Activated naive CD4-positive, alpha-beta T cell treated with anti-CD3 and anti-CD28 coated beads, Interleukin-2, amount 50 U/mL, for 72 hours (primary cell): ENCODE measurements around the gene FRMD4B. TPM values are rescaled to one million over a fixed set of nuclear protein-coding genes. Genes with fewer than 3 reads are reported as not detected.
A peak's percentile ranks its signal among the peaks of the same experiment; 100 is the strongest.
"Not testable (repeated sequence)": the region's sequence is repeated elsewhere in the genome, so short reads cannot be mapped to it uniquely, and the experiment has no call there.

Experiments used
- ATAC-seq, 2 donors: fragments of 150-1000 bp; cut with Tn5 transposase; 2 replicates each; pipeline ENCODE4 v1.10.0; 2021; ENCODE audit warnings: mild to moderate bottlenecking in 2 of 2, moderate library complexity in 2 of 2
- DNase-seq, 2 donors: peaks; one replicate each; pipeline ENCODE4 v3.0.0; 2021 to 2022; ENCODE audit warnings: low spot score in 2 of 2
- H3K27ac Mint-ChIP-seq, 2 donors: one replicate each; pipeline ENCODE4 v1.8.0; 2022; ENCODE audit warnings: mild to moderate bottlenecking in 2 of 2, mixed read lengths in 2 of 2
- H3K36me3 Mint-ChIP-seq, 2 donors: one replicate each; pipeline ENCODE4 v1.8.0; 2022; ENCODE audit warnings: mixed read lengths in 2 of 2
- H3K9me3 Mint-ChIP-seq, 2 donors: one replicate each; pipeline ENCODE4 v1.8.0; 2022; ENCODE audit warnings: mixed read lengths in 2 of 2
- total RNA-seq, 2 donors: library from RNA; stranded (reverse); gene quantifications; one replicate each; pipeline ENCODE4 v1.2.3, GENCODE V29; 2022

Gene FRMD4B
- total RNA-seq, 2 donors from 2014 or later, result 1.7 to 34.5 TPM

DNA sequence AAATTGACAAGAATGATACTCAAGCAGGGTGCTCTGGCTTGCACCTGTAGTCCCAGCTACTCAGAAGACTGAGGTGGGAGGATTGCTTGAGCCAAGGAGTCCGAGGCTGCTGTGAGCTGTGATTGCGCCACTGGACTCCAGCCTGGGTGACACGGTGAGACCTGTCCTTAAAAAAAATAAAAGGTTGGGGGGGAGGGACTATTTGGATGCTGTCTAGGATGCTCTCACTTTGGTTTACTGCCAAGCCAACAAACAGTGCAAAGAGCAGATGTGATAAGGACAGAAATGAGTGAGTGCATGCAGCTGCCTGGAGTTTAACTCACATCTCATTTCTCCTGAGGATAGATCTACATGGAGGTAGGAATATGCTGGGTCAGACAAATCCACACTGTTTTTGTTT is 130.0 kb downstream of the FRMD4B start:
- H3K9me3 Mint-ChIP-seq, result no peaks in the 10 kb centered on the region
- ATAC-seq (no peak), DNase-seq (no peak)
- H3K36me3 Mint-ChIP-seq, result no peaks in the 10 kb centered on the region
- H3K27ac Mint-ChIP-seq, result no peak overlapping the region

DNA sequence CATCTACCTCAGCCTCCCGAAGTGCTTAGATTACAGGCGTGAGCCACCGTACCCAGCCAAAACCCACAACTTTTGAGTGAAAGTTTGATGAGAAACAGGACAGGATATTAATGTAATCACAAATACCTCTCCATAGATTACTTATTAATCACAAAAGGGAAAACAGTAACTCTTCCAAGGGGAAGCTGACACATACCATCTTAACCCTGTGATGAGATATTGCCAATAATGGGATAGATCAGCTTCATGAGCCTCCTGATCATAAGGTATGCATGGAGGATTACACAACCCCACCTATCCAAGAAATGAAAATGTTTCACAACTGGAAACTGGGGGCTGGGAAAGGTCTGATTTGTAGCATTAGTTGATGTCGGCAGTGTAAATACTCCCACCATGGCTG is 131.5 kb downstream of the FRMD4B start:
- no peak overlapping the region for H3K27ac Mint-ChIP-seq
- H3K36me3 Mint-ChIP-seq, result no peaks in the 10 kb centered on the region
- DNase-seq, result no peak
- no peaks in the 10 kb centered on the region for H3K9me3 Mint-ChIP-seq
- no peak for ATAC-seq

DNA sequence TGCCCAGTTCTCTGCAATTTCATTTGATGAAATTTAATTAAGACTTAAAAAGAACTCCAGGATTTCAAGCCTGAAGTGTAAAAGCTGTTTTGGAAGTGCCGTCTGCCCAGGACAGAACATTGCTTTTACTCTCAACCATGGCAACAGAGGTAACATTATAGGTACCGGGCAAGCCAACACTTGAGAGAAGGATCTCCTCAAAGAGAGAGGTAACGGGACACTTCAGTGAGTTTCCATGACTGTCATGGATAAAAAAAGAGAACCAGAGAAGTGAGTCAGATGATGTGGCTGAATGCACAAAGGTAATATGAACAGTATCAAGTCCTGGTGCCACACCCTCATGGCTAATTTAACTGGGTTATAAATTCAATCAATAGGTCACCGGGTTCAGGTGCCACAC is 133.3 kb downstream of the FRMD4B start:
- no peak for DNase-seq
- H3K9me3 Mint-ChIP-seq, result no peaks in the 10 kb centered on the region
- H3K36me3 Mint-ChIP-seq, result no peaks in the 10 kb centered on the region
- H3K27ac Mint-ChIP-seq, result no peak overlapping the region
- ATAC-seq, result no peak

DNA sequence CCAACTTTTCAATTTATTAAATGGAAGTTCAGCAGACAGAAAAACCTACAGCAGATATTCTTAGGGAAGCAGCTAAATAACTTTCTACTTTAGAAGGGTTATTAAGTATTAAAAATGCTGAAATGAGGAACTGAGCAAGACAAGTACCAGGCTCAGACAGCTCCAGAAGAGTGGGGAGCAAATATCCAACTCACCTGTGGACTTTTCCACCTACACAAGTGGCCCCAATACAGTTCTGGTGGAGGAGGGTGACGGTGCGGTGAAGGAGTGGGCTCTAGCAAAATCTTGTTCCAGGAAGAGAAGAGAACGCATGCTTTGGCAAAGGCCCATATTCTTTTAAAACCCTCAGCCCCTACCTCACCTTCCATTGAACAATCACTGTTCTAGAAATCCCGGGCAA is 133.7 kb downstream of the FRMD4B start:
- H3K9me3 Mint-ChIP-seq, result no peaks in the 10 kb centered on the region
- ATAC-seq (no peak), DNase-seq (no peak)
- H3K36me3 Mint-ChIP-seq, result no peaks in the 10 kb centered on the region
- no peak overlapping the region for H3K27ac Mint-ChIP-seq

DNA sequence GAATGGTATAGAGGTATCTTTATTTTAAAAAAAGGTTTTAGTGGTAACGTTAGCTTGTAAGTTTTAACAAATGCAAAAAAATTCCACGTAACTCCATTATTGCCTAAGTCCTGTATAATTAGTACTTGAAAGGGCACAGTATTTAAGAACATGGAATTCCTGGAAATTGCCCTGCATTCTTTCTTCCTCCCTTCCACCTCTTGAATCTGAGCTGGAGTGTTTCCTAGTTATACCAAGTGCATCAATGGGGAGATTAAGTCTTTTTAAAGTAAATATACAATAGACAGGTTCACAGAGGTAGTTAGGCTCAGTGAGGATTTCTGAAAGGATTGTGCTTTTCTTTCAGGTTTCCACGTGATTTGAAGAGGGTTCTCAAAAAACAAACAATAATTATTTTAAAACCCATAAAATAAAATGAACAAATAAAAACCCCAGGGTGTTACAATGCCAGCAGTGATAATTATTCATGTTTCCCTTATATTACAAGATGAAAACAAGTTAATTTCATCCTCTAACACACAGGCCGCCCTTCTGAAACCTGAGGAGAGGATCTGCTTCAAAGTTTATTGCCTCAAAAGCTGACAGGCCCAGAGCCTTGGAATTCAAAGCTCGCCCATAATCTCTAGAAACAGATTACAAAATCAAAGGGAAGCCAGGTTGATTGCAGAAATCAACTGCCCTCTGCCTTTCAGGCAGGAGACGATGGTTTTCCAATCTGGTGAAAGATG is 134.6 kb downstream of the FRMD4B start:
- no peak overlapping the region for H3K27ac Mint-ChIP-seq
- H3K36me3 Mint-ChIP-seq, result no peaks in the 10 kb centered on the region
- DNase-seq (no peak), ATAC-seq (no peak)
- no peaks in the 10 kb centered on the region for H3K9me3 Mint-ChIP-seq

DNA sequence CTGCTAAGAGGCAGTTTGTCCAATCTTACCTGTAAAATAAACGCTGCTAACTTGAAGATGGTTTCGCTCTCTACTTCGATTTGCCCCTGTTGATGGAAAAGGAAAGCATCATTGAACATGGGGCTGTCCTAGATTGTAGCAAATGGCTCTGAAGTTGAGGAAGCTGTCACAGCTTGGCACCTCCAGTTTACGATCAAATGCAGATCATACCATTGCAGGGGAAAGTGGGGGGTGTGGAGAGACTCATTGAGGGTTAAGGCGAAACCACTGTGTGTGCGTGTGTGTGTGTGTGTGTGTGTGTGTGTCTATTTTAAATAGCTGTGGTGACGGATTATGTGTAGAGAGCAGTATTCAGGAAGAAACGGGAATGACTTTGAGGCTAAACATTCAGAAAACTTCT is 135.9 kb downstream of the FRMD4B start:
- ATAC-seq (peak; percentile 41 to 64), DNase-seq (no peak)
- Mint-ChIP-seq H3K9me3 (no peaks in the 10 kb centered on the region), H3K36me3 (no peaks in the 10 kb centered on the region), H3K27ac (no peak overlapping the region)

DNA sequence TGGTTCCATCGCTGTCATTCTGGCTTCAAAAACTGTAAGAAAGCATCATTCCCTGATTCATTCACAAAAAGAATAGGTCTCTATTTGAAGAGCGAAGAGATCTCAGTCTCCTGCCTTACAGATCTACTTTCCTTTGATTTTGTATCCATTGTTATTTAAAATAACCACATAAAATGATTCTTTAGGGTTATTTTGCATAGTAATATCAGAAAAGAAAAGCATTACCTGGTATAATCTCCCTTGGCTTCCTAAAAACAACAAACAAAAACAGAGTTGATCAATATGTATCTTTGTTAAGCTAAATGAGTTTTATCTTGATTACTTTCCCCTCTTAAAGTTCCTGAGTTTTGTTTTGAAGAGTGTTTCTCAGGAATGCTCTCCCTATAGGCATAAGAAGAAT is 136.9 kb downstream of the FRMD4B start:
- Mint-ChIP-seq H3K9me3 (no peaks in the 10 kb centered on the region), H3K27ac (peak overlapping the region in 1 of 2 donors; percentile 34), H3K36me3 (no peaks in the 10 kb centered on the region)
- ATAC-seq, result no peak
- DNase-seq, result no peak

DNA sequence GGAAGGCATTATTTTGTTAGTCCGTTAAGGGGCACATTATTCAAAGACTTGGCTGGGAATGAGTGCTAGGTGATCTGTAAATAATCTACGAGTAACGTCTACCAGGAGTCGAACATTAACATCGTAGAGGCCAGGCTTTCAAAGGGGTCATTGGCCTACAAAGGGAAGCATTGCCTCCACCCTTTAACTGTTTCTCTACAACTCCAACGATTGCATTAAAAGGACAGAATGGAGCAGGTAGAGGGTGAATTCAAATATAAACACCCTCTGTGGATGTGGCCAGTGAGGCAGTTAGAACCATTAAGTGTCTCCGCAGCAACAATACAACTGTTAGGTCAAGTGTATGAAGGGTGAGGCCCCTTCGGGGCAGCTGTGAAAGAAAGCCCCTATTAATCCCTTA is 137.5 kb downstream of the FRMD4B start:
- DNase-seq (no peak), ATAC-seq (no peak)
- no peaks in the 10 kb centered on the region for H3K36me3 Mint-ChIP-seq
- H3K9me3 Mint-ChIP-seq, result no peaks in the 10 kb centered on the region
- H3K27ac Mint-ChIP-seq, result no peak overlapping the region

DNA sequence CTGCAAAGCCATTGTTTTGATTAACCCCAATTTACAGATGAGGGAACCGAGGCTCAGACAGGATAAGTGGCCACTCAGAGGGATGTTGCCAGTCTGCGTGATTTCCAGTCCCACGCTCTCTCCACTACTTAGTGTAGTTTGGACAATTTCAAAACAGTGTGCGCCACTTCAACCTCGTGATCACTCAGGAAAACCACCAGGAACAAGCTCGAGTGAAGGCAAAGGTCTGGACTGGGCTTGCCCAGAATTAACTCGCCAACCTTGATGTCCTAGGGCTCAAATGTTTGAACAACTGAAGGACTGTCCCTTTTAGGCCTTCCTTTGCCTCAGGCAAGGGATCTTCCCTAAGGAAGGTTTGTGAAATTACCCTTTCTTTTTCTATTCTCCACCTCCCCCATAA is 139.3 kb downstream of the FRMD4B start:
- H3K27ac Mint-ChIP-seq, result no peak overlapping the region
- no peaks in the 10 kb centered on the region for H3K9me3 Mint-ChIP-seq
- ATAC-seq (no peak), DNase-seq (no peak)
- no peaks in the 10 kb centered on the region for H3K36me3 Mint-ChIP-seq

DNA sequence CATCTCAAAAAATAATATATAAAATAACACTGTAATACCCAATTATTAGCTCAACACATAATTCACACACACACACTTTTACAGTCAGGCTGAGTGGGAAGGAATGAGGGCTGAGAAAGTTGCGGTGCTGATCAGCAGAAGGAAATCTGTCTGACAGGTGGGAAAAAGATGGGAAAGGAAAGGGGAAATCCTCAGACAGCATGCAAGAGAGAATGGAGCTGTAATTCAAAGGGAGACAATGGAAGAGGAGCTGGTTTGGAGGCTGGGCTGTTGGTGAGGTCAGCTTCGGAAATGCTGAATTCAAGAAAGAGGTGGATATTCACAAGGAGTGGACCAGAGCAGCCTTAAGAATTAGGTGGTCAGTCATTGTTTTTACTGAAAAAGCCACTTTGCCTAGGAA is 141.8 kb downstream of the FRMD4B start:
- no peaks in the 10 kb centered on the region for H3K9me3 Mint-ChIP-seq
- no peak overlapping the region for H3K27ac Mint-ChIP-seq
- no peak for ATAC-seq
- no peaks in the 10 kb centered on the region for H3K36me3 Mint-ChIP-seq
- DNase-seq, result no peak

DNA sequence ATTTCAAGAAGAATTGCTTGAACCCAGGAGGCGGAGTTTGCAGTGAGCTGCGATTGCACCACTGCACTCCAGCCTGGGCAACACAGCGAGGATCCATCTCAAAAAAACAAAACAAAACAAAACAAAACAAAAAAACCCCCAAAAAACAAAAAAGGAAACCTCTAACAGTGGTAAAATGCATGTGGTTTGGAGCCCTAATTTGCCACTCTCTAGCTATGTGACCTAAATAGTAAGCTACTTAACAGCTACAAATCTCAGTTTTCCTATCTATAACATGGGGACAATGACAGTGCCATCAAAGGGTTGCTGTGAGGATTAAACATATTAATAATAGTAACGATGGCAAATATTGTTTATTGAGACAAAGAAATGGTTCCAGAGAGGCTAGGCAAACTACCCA is 144.1 kb downstream of the FRMD4B start:
- Mint-ChIP-seq H3K9me3 (no peaks in the 10 kb centered on the region), H3K27ac (no peak overlapping the region), H3K36me3 (no peaks in the 10 kb centered on the region)
- DNase-seq (no peak), ATAC-seq (no peak)

DNA sequence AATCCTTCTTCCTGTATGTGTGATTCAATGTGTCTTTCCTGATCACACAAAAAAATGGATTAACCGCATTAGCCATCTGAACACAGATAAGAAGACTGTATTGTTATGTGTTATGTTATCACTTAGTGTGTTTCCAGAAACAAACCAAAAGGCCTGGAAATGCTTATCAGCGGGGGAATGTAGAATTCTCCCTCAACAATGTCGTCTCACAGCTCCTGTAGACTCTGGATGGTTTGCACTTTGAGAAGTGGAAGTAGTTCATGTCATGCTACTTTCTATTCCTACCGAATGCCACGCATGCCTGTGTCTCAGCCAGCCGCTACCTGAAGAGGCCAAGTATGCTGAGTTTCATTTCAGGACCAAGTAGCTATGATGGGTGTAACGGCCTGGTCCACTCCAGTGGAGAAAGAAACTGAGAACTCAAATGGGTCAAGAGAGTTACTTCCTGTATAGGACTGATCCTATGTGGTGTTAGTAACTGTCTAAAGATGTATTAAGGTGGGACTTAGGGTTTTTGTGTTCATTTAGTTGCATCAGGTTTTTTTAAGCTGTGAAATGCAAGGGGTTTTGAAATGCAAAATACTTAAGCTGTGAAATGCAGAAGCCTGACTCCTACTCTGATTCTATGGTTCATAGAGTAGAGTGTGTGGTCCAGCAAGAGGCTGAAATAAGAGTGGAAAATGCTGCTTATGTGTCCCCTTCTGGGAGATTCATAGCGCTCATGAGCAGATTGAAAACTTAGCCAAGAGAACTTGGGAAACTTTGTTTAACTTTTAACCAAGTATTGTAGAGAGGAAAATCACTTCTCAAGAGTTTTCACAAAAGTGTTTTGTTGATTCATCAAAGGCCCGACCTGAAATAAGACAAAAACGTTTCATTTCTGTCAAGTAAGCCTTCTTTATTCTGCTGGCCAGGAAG is 145.0 kb downstream of the FRMD4B start:
- H3K27ac Mint-ChIP-seq, result no peak overlapping the region
- no peak for ATAC-seq
- H3K36me3 Mint-ChIP-seq, result no peaks in the 10 kb centered on the region
- no peaks in the 10 kb centered on the region for H3K9me3 Mint-ChIP-seq
- DNase-seq, result no peak

DNA sequence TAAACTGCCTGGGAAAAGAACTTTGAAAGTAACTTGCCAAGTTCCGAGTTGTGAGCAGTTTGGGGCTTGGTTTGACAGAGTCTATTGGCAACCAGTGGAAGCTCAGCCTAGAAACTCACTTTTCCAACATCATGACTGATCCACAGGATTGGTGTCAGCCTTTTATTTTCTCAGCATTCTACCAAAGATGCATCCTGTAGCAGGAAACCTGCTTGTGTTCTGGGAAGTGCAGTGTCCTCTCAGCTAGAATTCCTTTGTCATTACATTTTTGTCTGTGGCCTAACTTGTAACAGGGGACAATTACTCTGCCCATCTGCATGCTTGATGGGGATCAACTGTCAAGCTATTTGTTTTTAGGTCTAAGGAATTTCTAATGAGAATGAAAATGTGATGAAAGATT is 146.8 kb downstream of the FRMD4B start:
- no peaks in the 10 kb centered on the region for H3K36me3 Mint-ChIP-seq
- DNase-seq (no peak), ATAC-seq (no peak)
- no peak overlapping the region for H3K27ac Mint-ChIP-seq
- no peaks in the 10 kb centered on the region for H3K9me3 Mint-ChIP-seq

DNA sequence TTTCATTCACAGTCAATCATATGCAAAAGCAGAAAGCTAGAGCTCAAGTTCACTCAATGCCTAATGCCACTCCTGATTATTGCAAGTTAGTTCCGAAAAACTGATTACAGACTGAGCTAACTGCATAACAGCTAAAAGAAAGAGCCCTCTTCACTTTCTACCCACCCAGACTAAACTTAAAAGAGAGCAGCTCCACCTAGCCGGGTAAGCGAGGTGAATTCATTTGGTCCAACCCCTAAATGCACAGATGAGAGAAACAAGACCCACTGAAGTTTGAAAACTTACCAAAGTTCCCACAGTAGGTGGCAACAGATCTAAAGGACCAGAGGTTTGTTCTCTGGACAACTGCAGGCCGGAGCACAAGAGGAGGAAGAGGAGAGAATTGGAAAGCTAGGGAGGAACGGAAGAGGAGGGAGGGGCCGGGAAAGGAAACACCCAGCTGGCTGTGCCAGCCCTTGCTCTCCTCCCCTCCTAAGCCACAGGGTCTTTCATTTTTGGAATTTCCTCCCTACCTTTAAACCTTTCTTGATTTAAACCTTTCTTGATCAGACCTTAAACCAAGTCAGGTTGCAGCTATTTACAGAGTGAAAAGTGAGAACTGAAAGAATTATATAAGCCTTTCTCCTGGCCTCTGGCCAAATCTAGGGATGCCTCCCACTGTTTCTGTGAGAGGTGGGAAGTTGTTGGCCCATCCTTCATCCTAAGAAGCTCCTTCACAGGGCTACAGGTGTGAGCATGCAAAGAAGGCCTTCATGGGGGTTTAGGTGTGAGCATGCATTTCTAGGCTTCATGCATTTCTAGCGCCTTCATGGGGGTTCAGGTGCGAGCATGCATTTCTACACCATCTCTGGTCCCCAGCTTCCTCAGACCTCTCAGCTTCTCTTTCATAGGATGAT is 148.8 kb downstream of the FRMD4B start:
- no peak overlapping the region for H3K27ac Mint-ChIP-seq
- ATAC-seq, result no peak
- no peaks in the 10 kb centered on the region for H3K9me3 Mint-ChIP-seq
- no peaks in the 10 kb centered on the region for H3K36me3 Mint-ChIP-seq
- DNase-seq, result no peak

DNA sequence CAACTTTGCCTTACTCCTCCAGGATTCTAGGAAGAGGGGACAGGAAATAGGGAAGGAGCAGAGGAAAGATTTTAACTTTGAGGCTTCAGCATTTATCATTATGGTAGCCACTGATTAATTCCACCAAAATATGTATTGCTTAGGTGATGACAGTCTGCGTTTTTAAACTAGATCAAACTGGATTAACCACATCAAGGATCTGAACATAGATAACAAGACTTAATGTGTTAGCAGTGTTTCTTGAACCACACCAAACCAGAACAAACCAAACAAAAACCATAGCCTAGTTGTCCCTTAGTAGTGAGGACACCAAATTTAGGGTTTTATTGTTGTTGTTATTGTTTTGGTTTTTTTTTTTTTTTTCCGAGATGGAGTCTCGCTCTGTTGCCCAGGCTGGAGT is 150.0 kb downstream of the FRMD4B start:
- peak; percentile 33 to 66 for ATAC-seq
- Mint-ChIP-seq H3K27ac (no peak overlapping the region), H3K36me3 (no peaks in the 10 kb centered on the region), H3K9me3 (no peaks in the 10 kb centered on the region)
- no peak for DNase-seq

DNA sequence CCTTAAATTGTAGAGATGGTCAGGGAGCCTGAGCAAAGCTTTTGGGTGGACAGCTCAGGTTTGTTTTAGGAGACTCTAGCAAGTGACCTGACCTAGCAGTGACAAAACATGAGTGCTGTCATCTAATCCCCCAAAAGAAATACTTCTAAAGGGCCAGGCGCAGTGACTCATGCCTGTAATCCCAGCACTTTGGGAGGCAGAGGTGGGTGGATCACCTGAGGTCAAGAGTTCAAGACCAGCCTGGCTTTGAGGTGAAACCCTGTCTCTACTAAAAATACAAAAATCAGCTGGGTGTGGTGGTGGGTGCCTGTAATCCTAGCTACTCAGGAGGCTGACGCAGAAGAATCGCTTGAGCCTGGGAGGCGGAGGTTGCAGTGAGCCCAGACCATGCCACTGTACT is 150.7 kb downstream of the FRMD4B start:
- H3K27ac Mint-ChIP-seq, H3K9me3 Mint-ChIP-seq, ATAC-seq, H3K36me3 Mint-ChIP-seq, DNase-seq: not testable (repeated sequence)

DNA sequence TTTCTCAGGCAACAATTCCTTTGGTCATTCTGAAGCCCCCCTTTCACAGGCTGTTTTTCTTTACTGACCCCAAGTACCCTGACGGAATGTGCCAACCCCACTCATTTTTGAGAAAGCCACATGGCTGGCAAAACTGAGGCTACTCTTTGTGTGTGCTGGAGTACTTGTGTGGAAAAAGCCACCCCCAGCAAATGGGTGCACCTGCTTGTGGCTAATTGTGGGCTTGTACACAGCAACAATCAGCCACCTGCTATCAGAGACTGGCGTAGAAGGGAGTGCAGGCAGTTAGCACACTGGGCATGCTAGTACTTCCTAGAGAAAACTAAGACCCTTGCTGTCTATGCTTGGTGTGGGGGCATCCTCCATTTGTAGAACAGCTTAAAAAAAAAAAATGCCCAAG is 153.4 kb downstream of the FRMD4B start:
- DNase-seq (no peak), ATAC-seq (no peak)
- Mint-ChIP-seq H3K36me3 (no peaks in the 10 kb centered on the region), H3K27ac (no peak overlapping the region), H3K9me3 (no peaks in the 10 kb centered on the region)
